LoVo (cell line): ENCODE measurements around the gene FHAD1.

Experiments
- DNase-seq: peaks from one replicate; pipeline ENCODE4 v3.0.0-alpha.2; 2016; ENCODE audit warnings: low spot score

Gene FHAD1

DNA sequence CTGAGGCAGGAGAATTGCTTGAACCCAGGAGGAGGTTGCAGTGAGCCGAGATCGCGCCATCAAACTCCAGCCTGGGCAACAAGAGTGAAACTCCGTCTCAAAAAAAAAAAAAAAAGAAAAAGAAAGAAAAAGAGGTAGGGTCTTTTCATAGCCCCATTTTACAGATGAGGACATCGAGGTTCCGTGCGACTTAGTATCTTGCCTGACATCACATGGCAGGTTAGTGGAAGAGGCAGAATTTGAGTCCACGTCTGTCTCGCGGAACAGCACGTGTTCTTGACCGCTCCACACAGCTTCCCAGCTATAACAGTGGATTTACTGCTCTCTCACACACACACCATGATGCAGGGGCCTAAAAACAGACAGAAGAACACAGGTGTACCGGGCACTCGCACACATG is 192.3 kb downstream of the FHAD1 start:
- DNase-seq = no peak

DNA sequence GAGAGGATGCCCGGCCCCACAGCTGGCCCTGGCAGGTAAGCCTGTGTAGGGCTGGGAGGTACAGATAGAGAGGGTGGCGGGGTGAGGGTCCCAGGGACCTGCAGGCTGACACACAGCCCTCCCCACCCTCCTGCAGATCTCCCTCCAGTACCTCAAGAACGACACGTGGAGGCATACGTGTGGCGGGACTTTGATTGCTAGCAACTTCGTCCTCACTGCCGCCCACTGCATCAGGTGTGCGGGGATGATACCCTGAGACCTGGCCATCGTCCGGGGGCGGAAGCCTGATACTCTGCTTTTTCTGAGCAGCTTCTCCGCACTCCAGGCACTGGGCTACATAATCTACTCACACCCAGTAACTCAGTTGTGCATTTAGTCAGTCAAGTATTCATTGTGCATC is 193.3 kb downstream of the FHAD1 start:
- DNase-seq = no peak

DNA sequence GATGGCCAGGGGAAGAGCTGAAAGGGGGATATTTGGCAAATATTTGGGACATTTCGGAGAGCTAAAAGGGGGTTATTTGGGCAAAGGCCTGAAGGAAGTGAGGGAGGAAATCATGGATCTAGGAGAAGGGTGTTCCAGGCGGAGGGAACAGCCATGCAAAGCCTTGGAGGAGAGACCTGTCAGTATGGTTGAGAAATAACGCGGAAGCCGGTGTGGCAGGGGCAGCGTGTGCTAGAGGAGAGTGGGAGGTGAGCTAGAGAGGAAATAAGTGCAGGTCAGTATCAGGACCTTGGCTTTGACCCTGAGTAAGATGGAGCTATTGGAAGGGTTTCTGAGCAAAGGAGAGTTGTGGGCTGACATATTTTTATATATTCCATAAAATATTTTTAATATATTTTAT is 194.2 kb downstream of the FHAD1 start:
- no peak for DNase-seq

DNA sequence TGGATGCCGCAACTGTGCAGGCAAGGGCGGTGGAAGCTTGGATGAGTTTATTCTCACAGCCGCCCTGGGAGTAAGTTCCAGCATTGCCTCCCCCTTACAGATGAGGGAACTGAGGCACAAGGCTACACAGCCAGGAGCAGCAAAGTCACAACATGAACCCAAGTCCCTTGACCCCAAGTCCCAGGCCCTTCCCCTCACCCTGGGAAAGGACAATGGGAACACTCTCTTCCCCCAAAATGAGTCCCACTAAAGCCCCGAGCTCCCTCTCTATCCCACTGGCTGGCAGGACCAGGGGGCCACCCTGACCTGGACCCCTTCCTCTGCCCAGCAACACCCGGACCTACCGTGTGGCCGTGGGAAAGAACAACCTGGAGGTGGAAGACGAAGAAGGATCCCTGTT is 195.1 kb downstream of the FHAD1 start:
- no peak for DNase-seq

DNA sequence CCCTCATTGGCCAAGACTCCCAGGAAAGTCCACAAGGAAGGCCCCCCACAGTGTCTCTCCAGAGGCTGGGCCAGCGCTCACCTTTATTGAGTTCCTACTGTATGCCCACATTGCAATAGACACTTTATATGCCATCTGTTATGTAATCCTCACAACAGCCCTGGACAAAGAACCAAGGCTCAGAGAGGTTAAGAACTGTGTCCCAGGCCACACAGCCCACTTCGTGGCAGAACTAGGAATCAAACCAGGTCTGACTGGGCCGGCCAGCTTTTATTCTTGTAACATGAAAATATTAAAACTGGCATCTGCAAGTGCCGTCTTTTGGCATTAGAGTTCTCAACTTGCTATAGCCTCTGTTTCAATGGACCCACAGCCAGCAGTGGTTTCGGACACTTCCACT is 195.7 kb downstream of the FHAD1 start:
- no peak for DNase-seq

DNA sequence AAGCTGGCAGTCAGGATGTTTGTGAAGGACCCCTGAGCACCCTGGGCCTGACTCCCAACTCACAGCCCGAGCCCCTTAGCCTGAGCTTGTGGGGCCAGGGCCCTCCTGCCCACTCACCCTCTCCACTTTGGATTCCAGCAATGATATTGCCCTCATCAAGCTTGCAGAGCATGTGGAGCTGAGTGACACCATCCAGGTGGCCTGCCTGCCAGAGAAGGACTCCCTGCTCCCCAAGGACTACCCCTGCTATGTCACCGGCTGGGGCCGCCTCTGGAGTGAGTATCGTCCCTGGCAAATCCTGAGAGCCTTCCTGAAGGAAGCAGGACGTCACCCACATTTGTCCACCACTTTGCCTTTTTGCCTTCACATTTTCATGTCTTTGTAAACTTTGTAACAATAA is 196.3 kb downstream of the FHAD1 start:
- no peak for DNase-seq

DNA sequence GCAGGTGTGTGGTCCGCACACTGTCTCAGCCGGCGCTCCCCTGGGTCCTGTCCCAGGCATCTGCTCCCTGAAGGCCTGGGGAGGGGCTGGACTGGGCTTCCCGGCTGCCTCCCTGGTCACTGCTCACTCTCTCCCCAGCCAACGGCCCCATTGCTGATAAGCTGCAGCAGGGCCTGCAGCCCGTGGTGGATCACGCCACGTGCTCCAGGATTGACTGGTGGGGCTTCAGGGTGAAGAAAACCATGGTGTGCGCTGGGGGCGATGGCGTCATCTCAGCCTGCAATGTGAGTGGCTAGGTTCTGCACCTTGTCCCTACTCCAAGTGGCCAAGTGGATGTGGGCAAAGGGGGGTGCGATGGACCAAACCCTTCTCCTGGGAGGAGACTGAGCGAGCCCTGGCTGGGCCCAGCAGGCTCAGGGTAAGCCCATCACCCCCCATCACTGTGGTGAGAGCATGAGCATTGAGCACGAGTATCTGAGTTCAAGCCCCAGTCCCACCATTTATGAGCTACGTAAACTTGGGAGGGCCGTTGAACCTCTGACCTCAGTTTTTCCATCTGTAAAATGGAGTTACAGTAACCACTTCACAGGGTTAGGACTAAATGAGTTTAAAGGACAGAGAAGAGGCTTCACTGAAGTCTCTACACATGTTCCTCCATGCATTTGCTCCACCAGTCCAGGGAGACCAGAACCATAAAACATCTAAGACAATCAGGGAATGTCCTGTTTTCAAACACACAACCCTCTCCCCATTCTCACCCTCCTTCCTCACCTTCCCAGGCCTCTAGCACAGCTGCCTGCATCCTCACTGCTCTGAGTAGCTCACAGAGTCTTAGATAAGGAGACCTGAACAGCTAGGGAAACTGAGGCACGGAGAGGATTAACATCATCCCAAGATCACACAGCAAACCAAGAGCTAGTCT is 197.7 kb downstream of the FHAD1 start:
- no peak for DNase-seq

DNA sequence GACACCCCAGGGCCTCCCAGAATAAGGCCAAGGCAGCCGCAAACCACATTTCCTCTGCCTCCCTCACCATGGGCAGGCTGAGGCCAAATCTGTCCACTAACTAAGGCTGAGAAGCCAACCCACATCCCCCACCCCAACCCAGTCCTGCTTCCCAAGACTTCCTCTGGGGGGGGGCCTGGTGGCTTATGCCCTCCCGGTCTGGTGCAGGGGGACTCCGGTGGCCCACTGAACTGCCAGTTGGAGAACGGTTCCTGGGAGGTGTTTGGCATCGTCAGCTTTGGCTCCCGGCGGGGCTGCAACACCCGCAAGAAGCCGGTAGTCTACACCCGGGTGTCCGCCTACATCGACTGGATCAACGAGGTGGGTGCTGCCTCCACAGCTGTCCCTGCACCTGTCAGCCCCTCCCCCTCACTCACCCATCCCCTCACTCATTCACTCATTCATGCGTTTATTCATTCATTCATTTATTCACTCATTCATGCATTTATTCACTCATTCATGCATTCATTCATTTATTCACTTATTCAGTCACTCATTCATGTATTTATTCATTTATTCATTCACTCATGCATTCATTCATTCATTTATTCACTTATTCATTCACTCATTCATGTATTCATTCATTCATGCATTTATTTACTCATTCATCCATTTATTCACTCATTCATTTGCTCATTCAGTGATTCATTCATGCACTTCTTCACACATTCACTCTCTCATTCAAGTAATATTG is 198.5 kb downstream of the FHAD1 start:
- DNase-seq = no peak

DNA sequence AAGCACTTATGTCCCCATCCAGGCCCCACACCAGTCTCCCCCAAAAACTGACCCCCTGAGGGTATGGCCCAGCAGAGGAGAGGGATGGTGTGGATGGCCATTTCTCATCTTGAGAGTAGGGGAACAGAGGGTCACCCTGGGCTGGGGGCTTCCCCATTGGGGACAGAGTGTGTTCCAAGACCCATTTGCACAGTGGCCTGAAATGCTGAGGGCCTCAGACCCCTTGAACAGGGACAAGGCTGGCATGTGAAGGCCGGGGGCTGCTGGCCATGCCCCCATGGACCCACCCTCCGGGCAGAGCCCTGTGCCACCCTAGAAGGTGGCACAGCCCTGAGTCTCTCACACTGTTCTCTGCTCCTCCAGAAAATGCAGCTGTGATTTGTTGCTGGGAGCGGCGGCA is 199.2 kb downstream of the FHAD1 start:
- DNase-seq = no peak
